ENCODE data around the gene CAMTA1.

Gene CAMTA1

GRCh38 chr1:7221826-7222694 is 436.8 kb downstream of the CAMTA1 start:
- no peak for DNase-seq

DNA sequence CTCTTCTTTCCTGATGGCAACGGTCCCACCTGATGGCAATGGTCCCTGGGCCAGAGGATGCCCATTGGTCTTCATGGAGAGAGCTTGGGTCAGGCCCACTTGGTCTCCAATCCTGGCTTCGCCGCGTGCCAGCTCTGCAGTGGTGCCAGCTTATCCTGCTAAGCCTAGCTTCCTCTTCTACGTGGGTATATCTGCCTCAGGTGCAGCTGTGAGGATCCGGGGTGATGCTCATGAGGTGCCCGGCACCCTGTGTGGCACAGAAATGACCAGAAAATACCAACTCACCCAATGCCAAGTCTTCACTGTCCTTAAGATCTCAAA is 437.4 kb downstream of the CAMTA1 start:
- no peak for DNase-seq

DNA sequence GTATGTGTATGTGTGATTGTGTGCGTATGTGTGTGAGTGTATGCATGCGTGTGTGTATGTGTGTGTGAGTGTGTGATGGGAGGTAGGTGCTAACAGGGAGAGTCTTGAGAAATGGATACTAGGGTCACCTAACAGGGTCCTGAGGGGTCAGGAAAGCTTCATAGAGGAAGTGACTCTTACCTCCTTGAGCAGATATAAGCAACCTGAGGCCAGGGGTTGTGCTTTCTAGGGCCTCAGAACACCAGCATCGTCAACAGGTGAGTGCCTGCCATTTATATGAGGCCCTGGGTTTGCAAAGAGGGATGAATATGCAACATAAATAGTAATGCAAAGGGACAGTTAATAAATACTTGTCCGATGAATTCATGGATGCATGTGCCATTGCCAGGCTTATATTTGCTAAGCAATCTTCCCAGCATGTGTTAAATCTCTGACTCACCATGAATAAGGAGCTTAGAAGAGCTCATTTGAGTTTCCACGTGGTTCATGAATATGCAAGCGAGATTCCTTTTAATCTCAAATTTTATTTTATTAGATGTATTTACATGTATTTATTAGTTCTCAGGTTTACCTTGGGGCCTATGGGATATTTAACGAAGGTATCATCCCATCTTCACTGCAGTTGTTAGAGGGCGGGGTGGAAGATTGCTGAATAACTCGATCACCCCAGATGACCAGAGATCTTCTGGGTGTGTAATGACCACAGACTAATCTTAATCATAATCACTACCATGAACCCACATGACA is 438.3 kb downstream of the CAMTA1 start:
- DNase-seq, result no peak

DNA sequence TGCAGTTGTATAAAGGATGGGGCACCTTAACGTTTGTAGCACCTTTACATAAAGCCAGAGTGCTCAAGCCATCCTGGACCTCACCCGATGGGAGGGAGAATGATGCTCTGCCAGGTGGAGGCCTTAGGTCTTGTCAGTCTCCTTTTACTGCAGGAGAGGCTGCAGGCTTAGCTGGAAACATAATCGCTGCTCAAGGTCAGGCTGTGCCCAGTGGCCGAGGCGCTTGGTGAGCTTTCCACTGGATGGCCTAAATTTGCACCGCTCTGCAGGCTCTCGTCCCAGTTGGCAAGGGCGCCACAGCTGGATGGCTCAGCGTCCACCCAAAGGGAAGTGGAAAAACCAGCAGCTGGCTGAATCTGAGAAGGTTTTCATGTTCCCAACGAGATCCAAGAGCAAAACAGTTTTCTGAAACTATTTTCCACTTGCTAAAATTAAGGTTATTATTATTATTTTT is 438.9 kb downstream of the CAMTA1 start:
- DNase-seq, result no peak

- DNase-seq, result peak; percentile 72
Observed at GRCh38 chr1:7224644-7225043, 439.4 kb downstream of the CAMTA1 start.

- DNase-seq, result no peak
Observed at GRCh38 chr1:7225711-7226505, 440.7 kb downstream of the CAMTA1 start.

- no peak for DNase-seq
Observed at GRCh38 chr1:7227654-7228053, 442.4 kb downstream of the CAMTA1 start.

DNA sequence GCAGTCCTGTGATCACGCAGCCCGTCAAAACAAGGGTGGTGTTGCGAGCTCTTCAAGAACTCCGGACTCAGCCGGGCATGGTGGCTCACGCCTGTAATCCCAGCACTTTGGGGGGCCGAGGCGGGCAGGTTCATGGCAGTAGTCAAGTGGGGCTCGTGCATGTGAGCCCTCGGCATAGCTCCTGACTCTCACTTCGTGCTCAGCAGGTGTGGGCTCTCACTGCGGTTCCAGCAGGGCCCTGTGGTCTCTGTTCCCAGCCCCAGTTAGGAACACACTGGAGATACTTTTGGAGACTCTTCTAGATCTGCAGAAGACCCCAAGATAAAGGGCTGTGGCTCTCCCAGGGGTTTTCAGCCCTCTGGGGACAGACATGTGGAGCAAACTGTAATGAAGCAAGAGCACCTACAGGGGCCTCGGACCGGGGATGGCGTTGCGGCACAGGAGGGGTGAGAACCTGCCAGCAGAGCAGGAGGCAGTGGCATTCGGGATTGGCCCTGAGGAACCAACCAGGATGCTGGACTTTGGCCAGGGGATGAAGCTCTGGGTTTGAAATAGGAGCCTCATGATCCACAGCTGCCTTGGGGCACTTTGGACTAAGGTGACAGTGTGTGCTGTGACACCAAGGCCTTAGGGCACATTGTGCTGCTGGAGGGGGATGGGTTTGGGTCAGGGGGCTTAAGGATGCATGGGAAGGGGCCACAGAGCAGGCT is 443.2 kb downstream of the CAMTA1 start:
- no peak for DNase-seq

GRCh38 chr1:7229186-7229585 is 443.9 kb downstream of the CAMTA1 start:
- no peak for DNase-seq

DNA sequence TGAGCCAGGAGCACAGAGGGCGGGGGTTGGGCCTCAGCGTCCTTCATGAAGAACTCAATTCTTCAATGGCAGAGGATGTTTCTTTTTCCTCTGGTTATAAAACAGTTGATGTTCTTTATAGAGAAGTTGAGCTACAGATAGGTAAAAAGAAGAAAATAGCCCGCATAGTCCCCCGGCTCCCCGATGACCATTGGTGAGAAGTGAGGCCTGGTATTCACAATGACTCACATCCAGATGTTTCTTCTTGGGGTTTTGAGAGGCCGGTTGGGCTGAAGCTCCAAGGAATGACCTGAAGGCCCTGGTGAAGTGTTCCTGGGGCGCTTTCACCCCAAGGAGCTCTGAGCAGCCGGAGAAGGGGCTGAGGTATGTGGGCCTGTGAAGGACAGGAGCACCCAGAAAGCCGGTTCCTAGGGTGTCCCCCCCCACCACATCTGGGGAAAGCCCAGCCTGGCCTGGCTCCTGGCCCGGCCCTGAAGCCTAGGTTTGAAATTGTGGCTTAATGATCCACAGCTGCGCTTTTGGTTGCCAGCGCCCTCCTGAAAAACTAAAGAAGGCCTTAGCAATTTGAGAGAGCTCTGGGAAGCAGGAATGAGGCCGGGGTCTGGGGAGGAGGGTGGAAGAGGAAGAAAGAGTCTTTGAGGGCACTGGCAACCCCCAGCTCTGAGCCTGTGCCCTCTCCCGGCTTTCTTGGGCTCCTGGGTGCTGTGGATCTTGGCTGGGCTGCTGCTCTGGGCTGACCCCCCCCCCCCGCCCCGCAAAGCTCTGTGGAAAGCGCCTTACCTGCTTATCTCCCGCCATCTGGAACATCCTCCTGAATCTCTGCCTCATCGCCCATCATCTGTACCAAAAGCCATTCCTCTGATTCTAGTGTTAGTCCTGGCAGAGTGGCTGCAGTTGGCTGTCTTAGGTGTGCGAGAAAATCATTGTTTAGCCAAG is 444.7 kb downstream of the CAMTA1 start:
- DNase-seq, result no peak

DNA sequence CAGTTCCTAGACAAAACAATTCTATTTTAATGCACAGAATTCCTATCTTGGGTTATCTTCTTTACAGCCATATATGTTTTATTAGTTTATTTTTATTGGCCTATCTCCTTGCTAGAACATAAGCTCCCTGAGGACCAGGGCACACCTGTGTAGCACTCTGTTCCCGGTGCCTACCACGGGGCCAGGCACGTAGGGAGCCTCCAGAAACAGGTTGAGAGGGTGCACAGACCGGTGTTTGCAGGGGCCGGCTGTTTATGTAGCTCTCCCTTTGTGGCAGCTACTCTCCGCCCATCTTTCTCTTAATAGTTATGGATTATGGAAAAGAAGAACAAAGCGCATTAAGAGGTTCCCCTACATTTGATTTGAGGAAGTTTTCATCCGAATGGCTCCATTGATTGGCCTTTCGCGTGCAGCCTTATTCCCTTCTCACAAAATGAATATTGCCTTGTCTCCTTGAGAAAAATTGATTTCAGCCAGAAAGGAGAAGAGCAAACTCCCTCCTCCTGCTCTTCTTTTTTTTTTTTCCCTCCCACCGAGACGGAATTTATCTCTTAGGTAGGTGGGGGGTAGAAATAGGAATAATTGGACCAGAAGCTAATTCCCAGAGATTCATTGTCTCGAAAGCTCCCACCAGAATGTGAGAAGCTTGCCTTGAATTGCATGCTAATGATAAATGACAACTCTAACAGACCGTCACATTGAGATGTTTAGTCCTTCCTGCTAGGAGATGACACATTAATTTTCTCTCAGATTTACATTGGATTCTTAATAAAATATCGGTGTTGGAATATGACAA is 447.4 kb downstream of the CAMTA1 start:
- no peak for DNase-seq

- DNase-seq, result no peak
Observed at GRCh38 chr1:7233237-7233540, 447.9 kb downstream of the CAMTA1 start.

GRCh38 chr1:7233646-7234470 is 448.6 kb downstream of the CAMTA1 start:
- peak; percentile 22 for DNase-seq

- DNase-seq, result peak; percentile 34
Observed at GRCh38 chr1:7234471-7234755, 449.2 kb downstream of the CAMTA1 start.

DNA sequence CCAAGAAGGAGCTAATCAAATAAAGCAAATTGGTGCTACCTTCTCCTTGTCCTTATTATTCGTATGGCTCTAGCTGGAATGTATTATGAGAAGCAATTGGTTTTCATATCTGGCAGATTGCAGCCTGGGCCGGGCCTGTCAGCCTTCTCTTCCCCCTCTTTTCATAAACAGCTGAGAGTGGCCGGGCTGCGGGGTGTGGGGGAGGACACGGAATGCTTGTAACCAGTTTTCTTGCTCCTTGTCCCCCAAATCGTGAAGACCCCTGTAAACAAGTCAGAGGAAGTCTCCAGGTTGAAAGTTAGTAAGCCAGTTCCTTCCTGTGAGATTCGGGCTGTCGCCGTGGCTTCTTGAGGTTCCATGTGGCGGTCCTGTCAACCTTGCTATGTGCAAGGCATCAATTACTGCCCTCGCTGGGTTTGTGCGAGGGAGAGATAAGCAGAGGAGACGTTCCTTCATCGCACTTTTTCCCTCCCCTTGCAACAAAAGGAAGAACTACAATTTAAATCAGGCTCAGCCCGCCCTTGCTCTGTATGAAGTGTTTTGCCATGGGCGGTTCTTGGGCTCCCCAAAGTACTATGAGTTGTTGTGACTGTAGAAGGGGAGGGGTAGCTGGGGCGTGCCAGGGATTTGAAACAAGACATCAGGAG is 450.7 kb downstream of the CAMTA1 start:
- peak; percentile 18 for DNase-seq

- DNase-seq, result peak; percentile 35
Observed at GRCh38 chr1:7236844-7237515, 451.7 kb downstream of the CAMTA1 start.

GRCh38 chr1:7247158-7247557 is 461.9 kb downstream of the CAMTA1 start:
- no peak for DNase-seq

DNA sequence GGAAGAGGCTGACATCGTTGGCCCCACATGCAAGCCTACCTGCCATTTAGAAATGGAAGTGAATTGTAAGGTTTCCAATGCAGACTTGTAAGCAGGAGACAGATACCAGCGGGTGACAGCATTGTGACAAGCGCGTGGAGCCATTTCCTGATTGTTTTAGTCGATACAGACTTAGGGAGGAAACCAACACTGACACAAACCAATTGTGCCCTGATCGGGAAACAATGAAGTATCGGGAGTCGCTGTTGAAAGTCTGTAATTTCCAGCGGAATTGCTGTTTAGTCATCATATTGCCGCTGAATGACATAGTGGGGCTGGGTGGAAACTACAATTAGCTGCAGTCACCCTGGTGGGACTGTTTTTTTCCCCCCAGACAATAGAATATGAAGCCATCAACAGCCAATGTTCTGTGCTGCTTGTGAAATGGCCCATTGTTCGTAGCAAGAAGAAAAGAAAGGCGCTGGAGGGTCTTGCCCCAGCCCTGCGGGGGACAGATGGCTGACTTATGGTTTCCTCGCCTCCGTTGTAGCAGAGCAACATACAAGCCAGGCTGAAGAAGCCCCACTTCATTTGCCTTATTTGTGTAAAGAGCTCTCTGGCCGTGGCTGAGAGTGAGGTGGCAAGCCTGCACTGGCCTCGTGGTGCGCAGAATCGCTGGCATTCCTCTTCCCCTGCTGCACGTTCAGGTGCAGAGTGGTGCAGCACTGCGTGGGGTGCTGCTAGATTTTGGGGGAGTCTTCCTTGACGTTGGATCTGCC is 462.7 kb downstream of the CAMTA1 start:
- peak; percentile 41 for DNase-seq
